KMS-11 (cell line): Measurements from ENCODE around the gene CD247.

Experiments used
- H2AFZ ChIP-seq: fragments of 200-600 bp; sonication (generic); 2 replicates; pipeline ENCODE4 v1.6.1; 2016; ENCODE audit warnings: antibody characterized with exemption, mixed run types, low read depth
- H3K27ac ChIP-seq: fragments of 200-600 bp; sonication (generic); 2 replicates; pipeline ENCODE4 v1.6.1; 2016; ENCODE audit warnings: mild to moderate bottlenecking, mixed run types
- H3K27me3 ChIP-seq: fragments of 200-600 bp; sonication (generic); 2 replicates; pipeline ENCODE4 v1.6.1; 2017; ENCODE audit warnings: mild to moderate bottlenecking, low read depth, mixed run types, moderate library complexity; ENCODE audit not compliant: insufficient read depth
- H3K36me3 ChIP-seq: fragments of 200-600 bp; sonication (generic); 2 replicates; pipeline ENCODE4 v1.6.1; 2017; ENCODE audit warnings: mild to moderate bottlenecking, mixed run types; ENCODE audit not compliant: insufficient read depth
- H3K4me1 ChIP-seq: fragments of 200-600 bp; sonication (generic); 2 replicates; pipeline ENCODE4 v1.6.1; 2016; ENCODE audit warnings: mild to moderate bottlenecking, low read depth, mixed run types; ENCODE audit not compliant: poor library complexity, severe bottlenecking
- H3K4me2 ChIP-seq: fragments of 200-600 bp; sonication (generic); 2 replicates; pipeline ENCODE4 v1.7.0; 2016; ENCODE audit warnings: mild to moderate bottlenecking, mixed run types
- H3K4me3 ChIP-seq: fragments of 200-600 bp; sonication (generic); IDR thresholded peaks from 2 replicates; pipeline ENCODE4 v1.6.1; 2017; ENCODE audit warnings: low read depth, low read length, mixed read lengths; ENCODE audit not compliant: insufficient read depth
- H3K79me2 ChIP-seq: fragments of 200-600 bp; sonication (generic); 2 replicates; pipeline ENCODE4 v1.6.1; 2016; ENCODE audit warnings: low read depth, mixed run types; ENCODE audit not compliant: insufficient read depth
- H3K9ac ChIP-seq: fragments of 200-600 bp; sonication (generic); 2 replicates; pipeline ENCODE4 v1.6.1; 2016; ENCODE audit warnings: mild to moderate bottlenecking, mixed run types
- H4K20me1 ChIP-seq: fragments of 200-600 bp; sonication (generic); 2 replicates; pipeline ENCODE4 v1.6.1; 2016; ENCODE audit warnings: mild to moderate bottlenecking, mixed run types; ENCODE audit not compliant: insufficient read depth
- CTCF ChIP-seq: fragments of 200-600 bp; sonication (generic); conservative IDR thresholded peaks from 2 replicates; pipeline ENCODE4 v1.6.1; 2017; ENCODE audit warnings: low read depth, mild to moderate bottlenecking, antibody characterized with exemption, low read length, moderate library complexity, mixed read lengths

Gene CD247

DNA sequence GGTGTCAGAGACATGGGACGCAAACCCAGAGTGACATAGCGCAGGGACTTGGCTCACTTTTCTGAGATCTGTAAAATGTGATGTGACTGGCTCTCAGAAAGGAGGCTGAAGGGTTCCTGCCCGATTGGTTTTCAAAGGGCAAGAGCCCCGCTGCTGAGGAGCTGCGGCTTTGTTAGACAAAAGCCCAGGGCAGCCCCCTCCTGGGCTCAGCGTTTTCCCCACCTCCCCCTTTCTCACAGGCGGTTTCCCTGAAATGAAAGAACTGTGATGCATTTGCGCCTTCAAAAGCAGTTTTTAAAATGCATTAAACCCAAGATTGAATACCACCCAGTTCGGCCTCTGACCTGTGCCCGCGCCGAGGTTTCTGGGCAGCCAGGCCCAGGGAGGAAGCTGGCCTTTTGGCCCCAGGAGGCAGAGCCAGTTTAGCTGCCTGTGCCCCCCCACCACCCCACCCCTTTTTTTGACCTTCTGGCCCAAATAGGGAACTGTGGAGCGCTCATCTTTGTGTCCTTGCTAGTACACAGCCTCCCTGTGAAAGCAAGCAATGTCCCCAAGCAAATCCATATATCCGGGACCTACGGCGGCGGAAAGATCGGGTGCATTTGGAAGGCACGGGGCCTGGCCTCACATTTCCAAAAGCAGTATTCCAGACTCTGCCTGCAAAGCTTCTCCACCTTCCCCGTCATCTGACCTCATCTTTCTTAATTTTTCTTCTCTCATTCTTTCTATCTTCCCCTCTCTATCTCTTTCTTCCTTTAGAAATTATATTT lies 28.6 kb downstream of the CD247 start:
- no peak overlapping the region for H3K4me3 ChIP-seq
- H3K4me1 ChIP-seq = peaks cover 56% of the 10 kb centered on the region

DNA sequence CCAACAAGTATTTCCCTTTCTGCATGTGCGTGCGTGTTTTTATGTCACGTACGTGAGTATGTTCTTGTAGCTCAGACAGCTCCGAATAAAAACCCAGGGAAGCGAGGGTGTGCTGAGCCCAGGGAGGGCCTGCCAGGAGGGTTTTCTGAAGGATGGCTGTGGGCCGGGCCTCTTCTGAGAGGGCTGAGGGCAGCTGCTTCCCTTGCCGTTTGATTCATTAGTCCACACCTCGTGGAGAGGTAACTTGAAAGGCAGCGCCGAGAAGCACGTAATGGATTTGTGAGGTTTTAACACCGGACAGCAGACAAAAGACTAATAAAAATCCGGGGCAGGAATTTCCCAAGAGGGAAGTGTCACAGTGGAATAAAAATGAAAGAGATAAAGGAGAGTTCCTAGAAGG lies 29.5 kb downstream of the CD247 start:
- H2AFZ ChIP-seq = no peak overlapping the region
- H3K4me3 ChIP-seq = no peak overlapping the region
- H3K9ac ChIP-seq = no peak overlapping the region
- H3K4me2 ChIP-seq = no peak overlapping the region
- H3K27me3 ChIP-seq = no peaks in the 10 kb centered on the region
- H3K4me1 ChIP-seq = peaks cover 47% of the 10 kb centered on the region
- H3K27ac ChIP-seq = no peak overlapping the region
- H3K79me2 ChIP-seq = no peaks in the 10 kb centered on the region
- H4K20me1 ChIP-seq = no peaks in the 10 kb centered on the region
- TF ChIP-seq CTCF = no peak
- H3K36me3 ChIP-seq = no peaks in the 10 kb centered on the region

More for the DNA sequence above, 28.6 kb downstream of the CD247 start:
- Histone ChIP-seq H3K4me2 (no peak overlapping the region), H3K79me2 (no peaks in the 10 kb centered on the region), H4K20me1 (no peaks in the 10 kb centered on the region), H2AFZ (no peak overlapping the region), H3K27ac (no peak overlapping the region), H3K27me3 (no peaks in the 10 kb centered on the region), H3K9ac (no peak overlapping the region), H3K36me3 (no peaks in the 10 kb centered on the region)
- no peak for TF ChIP-seq CTCF

DNA sequence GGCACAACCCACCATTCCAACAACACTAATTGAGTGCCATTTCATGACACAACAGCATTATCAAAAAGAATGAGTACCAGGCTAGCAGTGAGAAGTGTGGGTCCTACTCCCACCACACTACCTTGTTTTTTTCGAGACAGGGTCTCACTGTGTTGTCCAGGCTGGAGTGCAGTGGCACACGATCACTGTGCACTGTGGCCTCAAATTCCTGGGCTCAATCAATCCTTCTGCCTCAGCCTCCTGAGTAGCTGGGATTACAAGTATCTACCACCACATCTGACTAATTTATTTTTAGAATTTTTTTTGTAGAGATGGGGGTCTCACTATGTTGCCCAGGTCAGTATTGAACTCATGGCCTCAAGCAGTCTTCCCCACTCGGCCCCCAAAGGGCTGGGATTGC lies 30.7 kb downstream of the CD247 start:
- no peaks in the 10 kb centered on the region for H3K79me2 ChIP-seq
- H3K9ac ChIP-seq = no peak overlapping the region
- H3K4me2 ChIP-seq = no peak overlapping the region
- no peaks in the 10 kb centered on the region for H4K20me1 ChIP-seq
- H2AFZ ChIP-seq = no peak overlapping the region
- no peak overlapping the region for H3K4me3 ChIP-seq
- H3K27ac ChIP-seq = no peak overlapping the region
- H3K36me3 ChIP-seq = no peaks in the 10 kb centered on the region
- peaks cover 35% of the 10 kb centered on the region for H3K4me1 ChIP-seq
- no peak for TF ChIP-seq CTCF
- H3K27me3 ChIP-seq = no peaks in the 10 kb centered on the region

DNA sequence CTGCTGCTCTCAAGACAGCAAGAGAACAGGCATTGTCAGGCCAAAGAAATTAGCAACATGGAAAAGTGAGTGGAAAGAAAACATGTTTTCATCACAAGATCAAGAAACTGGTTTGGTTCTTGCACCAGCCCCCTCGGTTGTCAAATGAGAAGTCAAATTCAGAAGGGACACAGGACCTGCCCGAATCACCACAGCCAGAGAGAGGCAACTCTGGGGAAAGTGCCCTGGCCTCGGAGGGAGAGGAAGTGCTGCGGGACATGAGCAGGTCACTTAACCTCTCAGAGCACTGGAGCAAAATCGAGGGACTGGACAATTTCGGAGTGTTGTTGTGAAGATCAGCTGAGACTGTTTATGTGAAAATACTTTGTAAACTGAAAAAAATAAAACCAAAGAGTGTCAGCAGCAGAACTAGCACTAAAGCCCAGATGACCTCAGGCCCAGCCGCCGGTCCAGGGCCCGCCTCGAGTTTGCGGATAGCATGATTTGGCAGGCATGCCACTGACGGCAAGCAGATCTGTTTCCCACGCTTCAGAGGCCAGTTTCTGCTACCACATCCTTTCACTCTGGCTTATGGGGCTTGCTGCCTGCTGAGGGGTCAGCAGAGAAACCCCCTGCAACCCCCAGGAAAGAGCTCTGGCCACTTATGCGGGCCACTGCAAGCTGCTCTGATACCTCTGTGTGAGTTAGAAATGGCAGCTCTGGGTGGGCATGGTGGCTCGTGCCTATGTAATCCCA lies 32.1 kb downstream of the CD247 start:
- peaks cover 21% of the 10 kb centered on the region for H3K4me1 ChIP-seq
- H4K20me1 ChIP-seq = no peaks in the 10 kb centered on the region
- H3K4me2 ChIP-seq = no peak overlapping the region
- H3K27me3 ChIP-seq = no peaks in the 10 kb centered on the region
- H3K79me2 ChIP-seq = no peaks in the 10 kb centered on the region
- H3K4me3 ChIP-seq = no peak overlapping the region
- no peak overlapping the region for H2AFZ ChIP-seq
- no peak for TF ChIP-seq CTCF
- no peaks in the 10 kb centered on the region for H3K36me3 ChIP-seq
- no peak overlapping the region for H3K9ac ChIP-seq
- H3K27ac ChIP-seq = no peak overlapping the region
